Neuronal stem cell (in vitro differentiated cells): ENCODE measurements around the gene RPL10.

Experiments
- DNase-seq: peaks from one replicate; pipeline ENCODE4 v3.0.0-alpha.2; 2013; ENCODE audit warnings: low spot score
- H2AFZ ChIP-seq: one replicate; pipeline ENCODE4 v1.6.1; 2013; ENCODE audit warnings: mild to moderate bottlenecking, low read length, inconsistent platforms
- H2AK5ac ChIP-seq: 2 replicates; pipeline ENCODE4 v1.6.1; 2013; ENCODE audit warnings: low read depth, mild to moderate bottlenecking, inconsistent platforms, low read length, moderate library complexity, mixed read lengths
- H2BK120ac ChIP-seq: 2 replicates; pipeline ENCODE4 v1.6.1; 2013; ENCODE audit warnings: low read depth, mild to moderate bottlenecking, inconsistent platforms, low read length, moderate library complexity, mixed read lengths
- H2BK12ac ChIP-seq: one replicate; pipeline ENCODE4 v1.6.1; 2013; ENCODE audit warnings: low read length, inconsistent platforms
- H2BK15ac ChIP-seq: 2 replicates; pipeline ENCODE4 v1.6.1; 2013; ENCODE audit warnings: mild to moderate bottlenecking, low read length, inconsistent platforms, mixed read lengths
- H2BK5ac ChIP-seq: one replicate; pipeline ENCODE4 v1.6.1; 2013; ENCODE audit warnings: inconsistent platforms, mild to moderate bottlenecking, low read length, moderate library complexity
- H3K14ac ChIP-seq: one replicate; pipeline ENCODE4 v1.6.1; 2013; ENCODE audit warnings: low read length, inconsistent platforms
- H3K18ac ChIP-seq: 2 replicates; pipeline ENCODE4 v1.6.1; 2013; ENCODE audit warnings: low read length, inconsistent platforms
- H3K23ac ChIP-seq: 2 replicates; pipeline ENCODE4 v1.6.1; 2013; ENCODE audit warnings: low read depth, mild to moderate bottlenecking, mixed read lengths, low read length, inconsistent platforms; ENCODE audit not compliant: poor library complexity
- H3K27ac ChIP-seq: replicated peaks from 3 replicates; pipeline ENCODE4 v1.5.1; 2013; ENCODE audit warnings: low read length, inconsistent platforms
- H3K27me3 ChIP-seq, 3 experiments: 2 replicates each; pipeline ENCODE4 v1.6.1; 2013; ENCODE audit warnings: low read length in 3 of 3, mild to moderate bottlenecking in 2 of 3, inconsistent platforms in 1 of 3, low read depth in 1 of 3, mixed read lengths in 1 of 3, moderate library complexity in 1 of 3; ENCODE audit not compliant: control insufficient read depth in 3 of 3, insufficient read depth in 3 of 3
- H3K36me3 ChIP-seq, 2 donors: replicated peaks in 1 of 2; 2 replicates each; pipeline ENCODE4 v1.6.1; 2013; ENCODE audit warnings: low read length in 2 of 2; ENCODE audit not compliant: control insufficient read depth in 2 of 2, insufficient read depth in 2 of 2
- H3K4ac ChIP-seq: 2 replicates; pipeline ENCODE4 v1.6.1; 2013; ENCODE audit warnings: inconsistent platforms, mild to moderate bottlenecking, low read length, moderate library complexity
- H3K4me1 ChIP-seq, 2 donors: 1 replicate in 1 of 2; 2 replicates in 1 of 2; pipeline ENCODE4 v1.6.1; 2013; ENCODE audit warnings: low read length in 2 of 2, low read depth in 1 of 2; ENCODE audit not compliant: control insufficient read depth in 2 of 2, insufficient read depth in 1 of 2
- H3K4me2 ChIP-seq: one replicate; pipeline ENCODE4 v1.6.1; 2013; ENCODE audit warnings: mild to moderate bottlenecking, low read length, inconsistent platforms; ENCODE audit not compliant: insufficient read depth, poor library complexity, severe bottlenecking
- H3K4me3 ChIP-seq, 2 donors: 2 replicates each; pipeline ENCODE4 v1.5.1; 2013; ENCODE audit warnings: low read length in 2 of 2, mild to moderate bottlenecking in 2 of 2, inconsistent platforms in 1 of 2, moderate library complexity in 1 of 2
- H3K79me1 ChIP-seq: one replicate; pipeline ENCODE4 v1.6.1; 2013; ENCODE audit warnings: low read depth, mild to moderate bottlenecking, inconsistent platforms, low read length, moderate library complexity
- H3K9ac ChIP-seq: one replicate; pipeline ENCODE4 v1.6.1; 2013; ENCODE audit warnings: mild to moderate bottlenecking, low read depth, low read length, inconsistent platforms; ENCODE audit not compliant: poor library complexity
- H3K9me3 ChIP-seq, 2 donors: replicated peaks in 1 of 2; 2 replicates each; pipeline versions ENCODE3 to v1.6.1; 2013; ENCODE audit warnings: low read length in 2 of 2, mild to moderate bottlenecking in 2 of 2, inconsistent platforms in 1 of 2, low read depth in 1 of 2, mixed read lengths in 1 of 2, moderate library complexity in 1 of 2; ENCODE audit not compliant: control insufficient read depth in 2 of 2, insufficient read depth in 1 of 2
- H4K8ac ChIP-seq: one replicate; pipeline ENCODE4 v1.6.1; 2013; ENCODE audit warnings: low read depth, mild to moderate bottlenecking, inconsistent platforms, low read length, moderate library complexity
- H4K91ac ChIP-seq: one replicate; pipeline ENCODE4 v1.6.1; 2013; ENCODE audit warnings: low read length, low read depth, mild to moderate bottlenecking, inconsistent platforms; ENCODE audit not compliant: poor library complexity
- WGBS, 2 donors: extraction: QIAGEN DNeasy Blood & Tissue Kit; methylation state at CpG; one replicate each; pipeline ENCODE4 v1.1.7; 2013; ENCODE audit warnings: missing lambda C conversion rate in 2 of 2, mixed read lengths in 1 of 2; ENCODE audit not compliant: insufficient read length in 2 of 2, insufficient replicate concordance in 1 of 2; ENCODE audit errors: extremely low coverage in 2 of 2; 5-methylcytosine and 5-hydroxymethylcytosine counted together

RPL10 gene

GRCh38 chrX:154381271-154381670 is 16.9 kb upstream of the RPL10 start:
- Histone ChIP-seq H3K4ac (no peak overlapping the region), H3K18ac (no peak overlapping the region), H3K14ac (no peak overlapping the region), H3K79me1 (no peaks in the 10 kb centered on the region), H4K8ac (no peak overlapping the region), H3K9ac (no peak overlapping the region), H3K9me3 (no peaks in the 10 kb centered on the region), H3K23ac (no peak overlapping the region), H3K27ac (no peak overlapping the region), H2AK5ac (no peak overlapping the region), H2BK12ac (no peak overlapping the region), H2BK120ac (no peak overlapping the region), H2BK15ac (no peak overlapping the region), H3K4me3 (no peak overlapping the region), H3K27me3 (no peaks in the 10 kb centered on the region), H4K91ac (no peak overlapping the region), H2AFZ (no peak overlapping the region), H3K4me2 (peak overlapping the region; percentile 11), H3K36me3 (peaks cover 0 to 22% of the 10 kb centered on the region in 2 donors), H3K4me1 (peaks cover 10 to 18% of the 10 kb centered on the region in 2 donors), H2BK5ac (no peak overlapping the region)
- WGBS, 2 donors, result no CpG with 5 or more reads among the region's 6 CpGs
- DNase-seq, result no peak

GRCh38 chrX:154382483-154383069 is 15.6 kb upstream of the RPL10 start:
- no peak overlapping the region for H3K4ac ChIP-seq
- H3K79me1 ChIP-seq, result no peaks in the 10 kb centered on the region
- no peak overlapping the region for H2BK120ac ChIP-seq
- H2BK5ac ChIP-seq, result no peak overlapping the region
- no peak overlapping the region for H2AFZ ChIP-seq
- no peak overlapping the region for H3K4me2 ChIP-seq
- H3K9me3 ChIP-seq, result no peaks in the 10 kb centered on the region
- H3K14ac ChIP-seq, result no peak overlapping the region
- no peak overlapping the region for H2AK5ac ChIP-seq
- no peak overlapping the region for H2BK15ac ChIP-seq
- H2BK12ac ChIP-seq, result no peak overlapping the region
- no peak overlapping the region for H3K4me3 ChIP-seq
- H3K27me3 ChIP-seq, result no peaks in the 10 kb centered on the region
- H4K8ac ChIP-seq, result no peak overlapping the region
- peaks cover 0 to 22% of the 10 kb centered on the region in 2 donors for H3K36me3 ChIP-seq
- H3K9ac ChIP-seq, result no peak overlapping the region
- peaks cover 10 to 18% of the 10 kb centered on the region in 2 donors for H3K4me1 ChIP-seq
- no peak overlapping the region for H4K91ac ChIP-seq
- H3K27ac ChIP-seq, result no peak overlapping the region
- DNase-seq, result no peak
- H3K18ac ChIP-seq, result no peak overlapping the region
- WGBS, 2 donors, result no CpG with 5 or more reads among the region's 11 CpGs
- no peak overlapping the region for H3K23ac ChIP-seq

- Histone ChIP-seq H2BK15ac (no peak overlapping the region), H3K23ac (no peak overlapping the region), H2AK5ac (no peak overlapping the region), H3K4me1 (peaks cover 8 to 14% of the 10 kb centered on the region in 2 donors), H2AFZ (no peak overlapping the region), H3K14ac (no peak overlapping the region), H3K9ac (no peak overlapping the region), H2BK120ac (no peak overlapping the region), H3K36me3 (peaks cover 0 to 22% of the 10 kb centered on the region in 2 donors), H4K8ac (no peak overlapping the region), H3K27ac (no peak overlapping the region), H3K27me3 (no peaks in the 10 kb centered on the region), H3K4me2 (no peak overlapping the region), H3K4ac (no peak overlapping the region), H2BK5ac (no peak overlapping the region), H3K18ac (no peak overlapping the region), H3K4me3 (no peak overlapping the region), H4K91ac (no peak overlapping the region), H3K79me1 (no peaks in the 10 kb centered on the region), H2BK12ac (no peak overlapping the region), H3K9me3 (no peaks in the 10 kb centered on the region)
- WGBS, 2 donors, result no CpG with 5 or more reads among the region's 14 CpGs
- DNase-seq, result no peak
These were observed 14.6 kb upstream of the RPL10 start for GRCh38 chrX:154383359-154384283.

- no peak overlapping the region for H2BK12ac ChIP-seq
- H2BK5ac ChIP-seq, result no peak overlapping the region
- no peak overlapping the region for H3K23ac ChIP-seq
- H3K79me1 ChIP-seq, result no peaks in the 10 kb centered on the region
- H2AK5ac ChIP-seq, result no peak overlapping the region
- no peak overlapping the region for H2BK120ac ChIP-seq
- H3K9ac ChIP-seq, result no peak overlapping the region
- no peaks in the 10 kb centered on the region for H3K27me3 ChIP-seq
- H3K18ac ChIP-seq, result no peak overlapping the region
- H3K4me2 ChIP-seq, result no peak overlapping the region
- no CpG with 5 or more reads among the region's 8 CpGs for WGBS, 2 donors
- no peaks in the 10 kb centered on the region for H3K9me3 ChIP-seq
- peaks cover 0 to 22% of the 10 kb centered on the region in 2 donors for H3K36me3 ChIP-seq
- no peak overlapping the region for H3K4ac ChIP-seq
- no peak overlapping the region for H3K14ac ChIP-seq
- no peak overlapping the region for H4K91ac ChIP-seq
- no peak overlapping the region for H2BK15ac ChIP-seq
- no peak overlapping the region for H3K27ac ChIP-seq
- DNase-seq, result no peak
- no peak overlapping the region for H3K4me3 ChIP-seq
- no peak overlapping the region for H2AFZ ChIP-seq
- H3K4me1 ChIP-seq, result peaks cover 8 to 14% of the 10 kb centered on the region in 2 donors
- H4K8ac ChIP-seq, result no peak overlapping the region
These were observed 13.8 kb upstream of the RPL10 start for GRCh38 chrX:154384284-154384892.
